ENCODE measurements around the gene CDK2AP2. TPM values are rescaled to one million over a fixed set of nuclear protein-coding genes. Genes with fewer than 3 reads are reported as not detected.

CDK2AP2 gene
- total and polyA plus RNA-seq, 2 of the 8 experiments (the other 6 are each of a cell fraction or from before 2014, with no cell fraction given): 49.6 to 65.1 TPM

DNA sequence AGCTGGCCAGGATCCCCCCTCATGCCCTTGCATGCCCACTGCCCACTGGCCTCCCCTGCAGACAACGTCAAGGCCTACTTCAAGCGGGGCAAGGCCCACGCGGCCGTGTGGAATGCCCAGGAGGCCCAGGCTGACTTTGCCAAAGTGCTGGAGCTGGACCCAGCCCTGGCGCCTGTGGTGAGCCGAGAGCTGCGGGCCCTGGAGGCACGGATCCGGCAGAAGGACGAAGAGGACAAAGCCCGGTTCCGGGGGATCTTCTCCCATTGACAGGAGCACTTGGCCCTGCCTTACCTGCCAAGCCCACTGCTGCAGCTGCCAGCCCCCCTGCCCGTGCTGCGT lies 17.3 kb downstream of the CDK2AP2 start (continued):
- TF ChIP-seq, protein P1, sequence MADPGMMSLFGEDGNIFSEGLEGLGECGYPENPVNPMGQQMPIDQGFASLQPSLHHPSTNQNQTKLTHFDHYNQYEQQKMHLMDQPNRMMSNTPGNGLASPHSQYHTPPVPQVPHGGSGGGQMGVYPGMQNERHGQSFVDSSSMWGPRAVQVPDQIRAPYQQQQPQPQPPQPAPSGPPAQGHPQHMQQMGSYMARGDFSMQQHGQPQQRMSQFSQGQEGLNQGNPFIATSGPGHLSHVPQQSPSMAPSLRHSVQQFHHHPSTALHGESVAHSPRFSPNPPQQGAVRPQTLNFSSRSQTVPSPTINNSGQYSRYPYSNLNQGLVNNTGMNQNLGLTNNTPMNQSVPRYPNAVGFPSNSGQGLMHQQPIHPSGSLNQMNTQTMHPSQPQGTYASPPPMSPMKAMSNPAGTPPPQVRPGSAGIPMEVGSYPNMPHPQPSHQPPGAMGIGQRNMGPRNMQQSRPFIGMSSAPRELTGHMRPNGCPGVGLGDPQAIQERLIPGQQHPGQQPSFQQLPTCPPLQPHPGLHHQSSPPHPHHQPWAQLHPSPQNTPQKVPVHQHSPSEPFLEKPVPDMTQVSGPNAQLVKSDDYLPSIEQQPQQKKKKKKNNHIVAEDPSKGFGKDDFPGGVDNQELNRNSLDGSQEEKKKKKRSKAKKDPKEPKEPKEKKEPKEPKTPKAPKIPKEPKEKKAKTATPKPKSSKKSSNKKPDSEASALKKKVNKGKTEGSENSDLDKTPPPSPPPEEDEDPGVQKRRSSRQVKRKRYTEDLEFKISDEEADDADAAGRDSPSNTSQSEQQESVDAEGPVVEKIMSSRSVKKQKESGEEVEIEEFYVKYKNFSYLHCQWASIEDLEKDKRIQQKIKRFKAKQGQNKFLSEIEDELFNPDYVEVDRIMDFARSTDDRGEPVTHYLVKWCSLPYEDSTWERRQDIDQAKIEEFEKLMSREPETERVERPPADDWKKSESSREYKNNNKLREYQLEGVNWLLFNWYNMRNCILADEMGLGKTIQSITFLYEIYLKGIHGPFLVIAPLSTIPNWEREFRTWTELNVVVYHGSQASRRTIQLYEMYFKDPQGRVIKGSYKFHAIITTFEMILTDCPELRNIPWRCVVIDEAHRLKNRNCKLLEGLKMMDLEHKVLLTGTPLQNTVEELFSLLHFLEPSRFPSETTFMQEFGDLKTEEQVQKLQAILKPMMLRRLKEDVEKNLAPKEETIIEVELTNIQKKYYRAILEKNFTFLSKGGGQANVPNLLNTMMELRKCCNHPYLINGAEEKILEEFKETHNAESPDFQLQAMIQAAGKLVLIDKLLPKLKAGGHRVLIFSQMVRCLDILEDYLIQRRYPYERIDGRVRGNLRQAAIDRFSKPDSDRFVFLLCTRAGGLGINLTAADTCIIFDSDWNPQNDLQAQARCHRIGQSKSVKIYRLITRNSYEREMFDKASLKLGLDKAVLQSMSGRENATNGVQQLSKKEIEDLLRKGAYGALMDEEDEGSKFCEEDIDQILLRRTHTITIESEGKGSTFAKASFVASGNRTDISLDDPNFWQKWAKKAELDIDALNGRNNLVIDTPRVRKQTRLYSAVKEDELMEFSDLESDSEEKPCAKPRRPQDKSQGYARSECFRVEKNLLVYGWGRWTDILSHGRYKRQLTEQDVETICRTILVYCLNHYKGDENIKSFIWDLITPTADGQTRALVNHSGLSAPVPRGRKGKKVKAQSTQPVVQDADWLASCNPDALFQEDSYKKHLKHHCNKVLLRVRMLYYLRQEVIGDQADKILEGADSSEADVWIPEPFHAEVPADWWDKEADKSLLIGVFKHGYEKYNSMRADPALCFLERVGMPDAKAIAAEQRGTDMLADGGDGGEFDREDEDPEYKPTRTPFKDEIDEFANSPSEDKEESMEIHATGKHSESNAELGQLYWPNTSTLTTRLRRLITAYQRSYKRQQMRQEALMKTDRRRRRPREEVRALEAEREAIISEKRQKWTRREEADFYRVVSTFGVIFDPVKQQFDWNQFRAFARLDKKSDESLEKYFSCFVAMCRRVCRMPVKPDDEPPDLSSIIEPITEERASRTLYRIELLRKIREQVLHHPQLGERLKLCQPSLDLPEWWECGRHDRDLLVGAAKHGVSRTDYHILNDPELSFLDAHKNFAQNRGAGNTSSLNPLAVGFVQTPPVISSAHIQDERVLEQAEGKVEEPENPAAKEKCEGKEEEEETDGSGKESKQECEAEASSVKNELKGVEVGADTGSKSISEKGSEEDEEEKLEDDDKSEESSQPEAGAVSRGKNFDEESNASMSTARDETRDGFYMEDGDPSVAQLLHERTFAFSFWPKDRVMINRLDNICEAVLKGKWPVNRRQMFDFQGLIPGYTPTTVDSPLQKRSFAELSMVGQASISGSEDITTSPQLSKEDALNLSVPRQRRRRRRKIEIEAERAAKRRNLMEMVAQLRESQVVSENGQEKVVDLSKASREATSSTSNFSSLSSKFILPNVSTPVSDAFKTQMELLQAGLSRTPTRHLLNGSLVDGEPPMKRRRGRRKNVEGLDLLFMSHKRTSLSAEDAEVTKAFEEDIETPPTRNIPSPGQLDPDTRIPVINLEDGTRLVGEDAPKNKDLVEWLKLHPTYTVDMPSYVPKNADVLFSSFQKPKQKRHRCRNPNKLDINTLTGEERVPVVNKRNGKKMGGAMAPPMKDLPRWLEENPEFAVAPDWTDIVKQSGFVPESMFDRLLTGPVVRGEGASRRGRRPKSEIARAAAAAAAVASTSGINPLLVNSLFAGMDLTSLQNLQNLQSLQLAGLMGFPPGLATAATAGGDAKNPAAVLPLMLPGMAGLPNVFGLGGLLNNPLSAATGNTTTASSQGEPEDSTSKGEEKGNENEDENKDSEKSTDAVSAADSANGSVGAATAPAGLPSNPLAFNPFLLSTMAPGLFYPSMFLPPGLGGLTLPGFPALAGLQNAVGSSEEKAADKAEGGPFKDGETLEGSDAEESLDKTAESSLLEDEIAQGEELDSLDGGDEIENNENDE (IDR thresholded peaks at IDR 0.05; ENCODE audit: insufficient replicate concordance, low read length): no peak
- TF ChIP-seq CHD2 (IDR thresholded peaks at IDR 0.05; ENCODE audit: low read length): no peak
- no peak for TF ChIP-seq SUZ12 (IDR thresholded peaks at IDR 0.05; ENCODE audit: low read length)
- TF ChIP-seq MAFK (IDR thresholded peaks at IDR 0.05; ENCODE audit: low read depth, low read length): no peak
- no peak for TF ChIP-seq BRCA1 (IDR thresholded peaks at IDR 0.05; ENCODE audit: low read depth, low read length)
- TF ChIP-seq TAF1 (IDR thresholded peaks at IDR 0.05; ENCODE audit: low read depth, low read length): no peak
